GM18870 (cell line): ENCODE measurements around the gene CASQ1.

Experiments used
- ATAC-seq: cut with Tn5 transposase; IDR thresholded peaks from one replicate; pipeline ENCODE4 v1.9.1; 2021; ENCODE audit warnings: moderate library complexity; ENCODE audit not compliant: unreplicated experiment

CASQ1 gene

DNA sequence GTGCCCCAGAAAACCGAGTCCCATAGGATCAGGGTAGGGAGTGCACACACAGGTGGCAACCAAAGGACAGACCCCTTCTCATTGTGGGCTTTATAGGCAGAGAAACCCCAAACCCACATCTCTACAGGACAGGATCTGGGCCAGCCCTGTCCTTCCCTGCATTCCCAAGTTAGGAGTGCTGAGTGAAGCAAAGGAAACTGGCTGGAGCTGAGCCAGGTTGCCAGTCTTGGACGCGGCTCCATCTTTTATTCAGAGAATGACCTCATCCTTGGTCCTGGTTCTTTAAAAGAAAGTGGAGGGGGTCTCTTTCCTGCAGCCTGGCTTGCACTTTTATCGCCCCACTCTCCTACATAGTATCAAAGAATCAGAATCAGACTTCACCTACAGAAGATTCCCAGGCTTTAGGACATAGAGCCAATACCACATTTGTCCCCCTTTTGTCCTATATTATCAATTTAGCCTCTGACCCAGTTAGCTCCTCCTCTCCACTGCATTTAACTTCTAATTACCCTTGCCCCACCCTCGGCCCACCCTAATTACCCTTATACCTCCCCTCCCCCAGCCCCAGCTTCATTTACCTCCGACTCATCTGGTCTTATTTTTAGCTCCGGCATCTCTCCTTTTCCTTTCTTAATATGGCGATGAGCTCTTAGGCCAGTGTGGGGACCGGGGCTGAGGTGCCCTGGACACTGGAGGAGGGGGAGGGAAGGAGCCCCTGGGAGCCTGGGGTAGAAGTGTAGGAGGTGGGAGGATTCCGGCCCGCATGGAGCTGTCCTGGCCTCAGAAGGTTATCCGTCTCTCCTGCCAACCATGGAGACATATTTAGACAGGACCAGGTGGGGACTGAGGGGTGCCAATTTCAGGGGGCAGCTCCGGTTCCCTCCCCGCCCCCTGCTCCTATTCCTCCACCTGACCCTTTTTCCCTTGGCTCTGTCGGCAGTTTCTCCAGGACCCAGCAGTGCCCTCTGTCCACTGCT lies at the start of gene CASQ1:
CASQ1 (plus strand) TSS at position 927 of the 977 bp plus-strand sequence. CDS start 177 bp downstream, outside the sequence.
- ATAC-seq: no peak

GRCh38 chr1:160143695-160144094 lies 46.7 kb upstream of the CASQ1 start:
- no peak for ATAC-seq

DNA sequence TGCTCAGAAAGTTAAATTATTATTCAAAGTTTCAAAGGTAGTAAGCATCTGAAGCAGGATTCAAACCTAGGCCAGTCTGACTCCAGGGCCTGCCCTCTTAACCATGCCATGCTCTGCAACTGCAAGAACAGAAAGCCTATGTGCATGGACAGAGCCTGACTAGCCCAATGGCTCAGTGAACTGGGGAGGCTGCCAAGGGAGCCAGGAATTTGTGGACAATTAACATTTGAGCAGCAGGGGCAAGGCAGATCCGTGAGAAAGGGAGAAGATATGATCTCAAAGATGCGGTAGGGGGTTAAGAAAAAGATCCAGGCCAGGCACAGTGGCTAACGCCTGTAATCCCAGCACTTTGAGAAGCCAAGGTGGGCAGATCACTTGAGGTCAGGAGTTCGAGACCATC lies 45.5 kb upstream of the CASQ1 start:
- ATAC-seq: no peak

DNA sequence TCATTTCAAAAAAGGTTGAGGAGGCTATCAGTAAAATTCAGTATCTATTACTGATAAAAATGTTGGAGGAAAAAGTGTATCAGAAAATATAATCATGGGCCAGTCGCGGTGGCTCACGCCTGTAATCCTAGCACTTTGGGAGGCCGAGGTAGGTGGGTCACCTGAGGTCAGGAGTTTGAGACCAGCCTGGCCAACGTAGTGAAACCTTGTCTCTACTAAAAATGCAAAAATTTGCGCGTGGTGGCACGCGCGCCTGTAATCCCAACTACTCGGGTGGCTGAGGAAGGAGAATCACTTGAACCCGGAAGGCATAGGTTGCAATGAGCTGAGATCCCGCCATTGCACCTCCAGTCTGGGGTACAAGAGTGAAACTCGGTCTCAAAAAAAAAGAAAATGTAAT lies 44.3 kb upstream of the CASQ1 start:
- ATAC-seq: no peak

DNA sequence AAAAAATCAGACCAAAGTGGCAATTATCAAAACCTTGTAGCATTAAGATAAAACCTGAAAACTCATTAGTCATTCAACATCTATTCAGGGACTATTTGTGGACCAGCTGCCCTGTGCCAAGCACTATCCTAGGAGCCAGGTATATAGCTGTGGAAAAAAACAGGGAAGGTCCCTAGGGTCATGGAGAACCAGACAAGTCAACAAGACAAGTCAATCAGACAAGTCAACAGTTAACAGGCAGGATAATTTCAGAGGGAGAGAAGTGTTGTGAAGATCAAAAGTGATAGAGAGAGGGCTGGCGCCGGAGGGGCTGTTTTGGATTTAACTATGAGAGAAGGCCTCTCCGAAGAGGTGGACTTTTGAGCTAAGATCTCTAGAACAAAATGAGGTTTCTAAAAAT lies 42.3 kb upstream of the CASQ1 start:
- no peak for ATAC-seq

DNA sequence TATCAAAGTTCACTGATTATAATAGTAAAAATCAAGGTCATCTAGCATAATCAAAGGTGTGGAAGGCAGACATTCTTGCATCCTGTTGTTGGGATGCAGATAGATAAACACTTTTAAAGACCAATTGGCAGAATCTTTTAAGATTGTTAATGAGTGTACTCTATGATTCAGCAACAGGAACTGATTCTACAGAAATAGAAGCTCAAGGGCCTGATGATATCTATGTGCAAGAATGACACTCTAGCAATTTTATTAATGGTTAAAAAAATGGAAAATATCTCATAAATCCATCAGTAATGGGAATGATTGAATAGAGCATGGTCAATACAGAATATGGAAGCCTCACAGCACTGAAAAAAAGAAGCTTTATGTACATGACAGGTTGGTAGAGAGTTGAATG lies 41.1 kb upstream of the CASQ1 start:
- ATAC-seq: no peak

GRCh38 chr1:160149716-160150115 lies 40.7 kb upstream of the CASQ1 start:
- ATAC-seq: no peak

DNA sequence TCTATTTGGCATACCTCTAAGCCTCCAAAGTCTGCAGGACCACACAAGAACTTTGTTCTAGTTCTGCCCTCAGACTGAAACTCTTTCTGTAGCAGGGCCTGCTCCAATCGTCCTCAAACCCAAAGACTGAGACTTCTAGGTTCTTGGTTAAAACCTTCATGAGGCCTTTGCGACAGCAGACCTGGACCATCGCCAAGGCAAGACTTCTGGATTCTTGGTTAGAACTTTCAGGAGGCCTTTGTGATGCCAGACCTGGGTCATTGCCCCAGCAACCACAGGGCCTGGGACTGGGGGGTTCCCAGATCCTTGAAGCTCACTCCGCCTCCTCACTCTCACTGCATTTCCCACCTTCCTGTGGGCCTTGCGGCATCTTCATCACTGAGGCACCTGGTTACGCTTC lies 39.1 kb upstream of the CASQ1 start, which contains the start of gene ATP1A4:
ATP1A4 (plus strand) TSS at position 301 of the 400 bp plus-strand sequence. CDS start 438 bp downstream, outside the sequence.
- ATAC-seq: no peak

GRCh38 chr1:160154790-160155189 lies 35.6 kb upstream of the CASQ1 start:
- no peak for ATAC-seq

GRCh38 chr1:160156361-160156760 lies 34.0 kb upstream of the CASQ1 start:
- no peak for ATAC-seq

DNA sequence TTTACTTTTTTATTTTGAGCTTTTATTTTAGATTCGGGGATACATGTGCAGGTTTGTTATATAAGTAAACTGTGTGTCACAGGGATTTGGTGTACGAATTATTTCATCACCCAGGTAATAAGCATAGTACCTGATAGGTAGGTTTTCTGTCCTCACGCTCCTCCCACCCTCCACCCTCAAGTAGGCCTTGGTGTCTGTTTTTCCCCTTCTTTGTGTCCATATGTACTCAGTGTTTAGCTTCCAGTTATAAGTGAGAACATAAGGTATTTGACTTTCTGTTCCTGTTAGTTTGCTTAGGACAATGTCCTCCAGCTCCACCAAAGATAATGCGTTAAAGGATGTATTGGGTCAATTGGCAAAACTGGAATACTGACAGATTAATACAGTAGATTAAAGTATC lies 33.2 kb upstream of the CASQ1 start:
- ATAC-seq: no peak

- no peak for ATAC-seq
Measured at GRCh38 chr1:160158031-160158430, 32.3 kb upstream of the CASQ1 start.

DNA sequence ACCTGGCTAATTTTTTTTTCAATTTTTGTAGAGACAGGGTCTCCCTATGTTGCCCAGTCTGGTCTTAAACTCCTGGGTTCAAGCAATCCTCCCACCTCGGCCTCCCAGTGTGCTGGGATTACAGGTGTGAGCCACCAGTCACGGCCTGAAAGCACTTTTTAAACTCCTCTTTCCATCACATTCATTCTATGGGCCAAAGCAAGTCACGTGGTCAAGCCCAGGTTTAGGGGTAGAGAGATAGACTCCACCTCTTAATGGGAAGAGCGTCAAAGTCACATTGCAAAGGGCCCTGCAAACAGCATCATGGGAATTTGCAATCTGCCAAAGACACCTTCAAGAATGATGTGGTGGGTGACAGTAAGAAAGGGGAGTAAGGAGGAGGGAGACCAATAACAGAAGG lies 31.8 kb upstream of the CASQ1 start:
- no peak for ATAC-seq

DNA sequence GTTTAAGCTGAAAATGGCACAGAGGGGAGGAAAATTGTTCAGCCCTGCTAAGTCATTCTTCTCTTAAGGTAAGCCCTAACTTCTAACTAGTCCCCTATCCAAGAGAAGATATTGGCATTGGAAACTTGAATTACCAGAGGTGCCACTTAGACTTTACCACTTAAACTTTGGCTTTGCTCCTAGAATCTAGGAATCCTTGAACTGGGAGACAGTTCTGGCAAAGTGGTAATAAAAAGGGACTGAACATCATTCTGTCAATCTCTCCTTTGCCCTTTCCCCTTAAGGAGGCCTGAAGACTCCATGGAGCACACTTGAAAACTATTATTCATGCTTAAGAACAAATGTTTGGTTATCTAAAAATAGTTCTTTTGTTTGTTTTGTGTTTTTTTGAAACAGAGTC lies 30.5 kb upstream of the CASQ1 start:
- ATAC-seq: no peak

DNA sequence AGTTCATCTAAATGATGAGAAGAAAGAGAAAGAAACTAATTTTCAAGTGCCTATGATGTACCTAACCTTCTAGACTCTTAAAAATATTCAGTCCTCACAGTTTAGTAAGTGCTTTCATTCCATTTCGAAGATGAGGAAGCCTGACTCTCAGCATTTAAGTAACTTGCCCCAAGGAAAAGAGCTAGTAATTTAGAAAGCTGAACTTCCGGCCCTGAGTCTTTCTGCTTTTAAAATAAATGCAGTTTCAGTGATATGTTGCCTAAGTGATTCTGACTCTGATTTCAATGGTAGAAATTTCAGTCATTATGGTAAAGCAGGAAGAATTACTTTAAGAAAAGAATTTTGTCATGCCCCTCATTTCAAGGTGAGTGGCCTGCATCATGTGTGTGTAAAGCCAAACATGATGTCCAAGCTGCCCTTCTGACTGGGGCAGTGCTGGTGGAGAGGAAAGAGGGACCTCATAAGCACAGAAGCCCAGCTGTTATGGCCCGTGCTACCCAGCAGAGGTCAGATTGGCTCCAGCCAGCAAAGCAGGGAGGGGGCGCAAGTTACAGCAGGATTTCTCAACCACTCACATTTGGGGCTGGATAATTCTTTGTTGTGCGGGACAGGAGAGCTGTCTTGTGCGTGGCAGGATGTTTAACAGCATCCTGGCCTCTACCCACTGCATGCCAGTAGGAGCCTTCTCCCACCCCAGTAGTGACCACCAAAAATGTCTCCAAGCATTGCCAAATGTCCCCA lies 28.2 kb upstream of the CASQ1 start:
- no peak for ATAC-seq

- no peak for ATAC-seq
Measured at GRCh38 chr1:160162931-160163330, 27.4 kb upstream of the CASQ1 start.

GRCh38 chr1:160163615-160164014 lies 26.8 kb upstream of the CASQ1 start:
- no peak for ATAC-seq

GRCh38 chr1:160164121-160164520 lies 26.3 kb upstream of the CASQ1 start:
- no peak for ATAC-seq

GRCh38 chr1:160166166-160166868 lies 24.1 kb upstream of the CASQ1 start:
- no peak for ATAC-seq

- no peak for ATAC-seq
Measured at GRCh38 chr1:160167056-160167455, 23.3 kb upstream of the CASQ1 start.

DNA sequence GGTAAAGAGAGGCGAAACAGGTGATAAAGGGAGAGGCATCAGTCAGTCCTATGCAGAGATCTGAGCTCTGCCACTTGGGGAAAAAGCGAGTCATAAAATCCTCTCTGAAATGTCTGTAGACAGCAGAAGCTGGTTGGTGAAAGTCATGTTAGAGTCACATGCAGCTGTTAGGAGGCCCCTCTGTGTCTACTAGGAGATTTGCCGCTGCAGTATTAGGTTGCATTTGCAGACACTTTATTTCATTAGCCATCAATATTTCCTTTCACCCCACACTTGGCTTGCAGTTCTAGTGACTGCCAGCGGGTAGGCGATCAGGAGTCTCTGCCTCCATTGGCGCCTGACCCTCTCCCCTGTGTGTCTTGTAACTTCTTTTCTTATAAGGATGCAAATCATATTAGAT lies 22.8 kb upstream of the CASQ1 start:
- ATAC-seq: no peak
